ENCODE data around the gene GPI.

- TF ChIP-seq POLR2A (IDR thresholded peaks at IDR 0.05), result no peak
- TF ChIP-seq, protein P1, sequence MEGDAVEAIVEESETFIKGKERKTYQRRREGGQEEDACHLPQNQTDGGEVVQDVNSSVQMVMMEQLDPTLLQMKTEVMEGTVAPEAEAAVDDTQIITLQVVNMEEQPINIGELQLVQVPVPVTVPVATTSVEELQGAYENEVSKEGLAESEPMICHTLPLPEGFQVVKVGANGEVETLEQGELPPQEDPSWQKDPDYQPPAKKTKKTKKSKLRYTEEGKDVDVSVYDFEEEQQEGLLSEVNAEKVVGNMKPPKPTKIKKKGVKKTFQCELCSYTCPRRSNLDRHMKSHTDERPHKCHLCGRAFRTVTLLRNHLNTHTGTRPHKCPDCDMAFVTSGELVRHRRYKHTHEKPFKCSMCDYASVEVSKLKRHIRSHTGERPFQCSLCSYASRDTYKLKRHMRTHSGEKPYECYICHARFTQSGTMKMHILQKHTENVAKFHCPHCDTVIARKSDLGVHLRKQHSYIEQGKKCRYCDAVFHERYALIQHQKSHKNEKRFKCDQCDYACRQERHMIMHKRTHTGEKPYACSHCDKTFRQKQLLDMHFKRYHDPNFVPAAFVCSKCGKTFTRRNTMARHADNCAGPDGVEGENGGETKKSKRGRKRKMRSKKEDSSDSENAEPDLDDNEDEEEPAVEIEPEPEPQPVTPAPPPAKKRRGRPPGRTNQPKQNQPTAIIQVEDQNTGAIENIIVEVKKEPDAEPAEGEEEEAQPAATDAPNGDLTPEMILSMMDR (IDR thresholded peaks at IDR 0.05), result no peak
Observed at GRCh38 chr19:34373601-34374288, 8.7 kb downstream of the GPI start.
